ENCODE results near the gene ANKRD18A.

ANKRD18A gene

GRCh38 chr9:38620483-38621433, at the start of gene ANKRD18A:
Gene ANKRD18A, minus strand, starts transcription at chr9:38620596. Its CDS starts 311 bp downstream, at chr9:38620285.
- peak; percentile 74 for DNase-seq

GRCh38 chr9:38668791-38669466, 48.5 kb upstream of the ANKRD18A start:
- DNase-seq, result no peak

- DNase-seq, result no peak
These were observed 42.6 kb upstream of the ANKRD18A start for GRCh38 chr9:38662763-38663593.

GRCh38 chr9:38659538-38659937, 39.1 kb upstream of the ANKRD18A start:
- no peak for DNase-seq

GRCh38 chr9:38656896-38657295, 36.5 kb upstream of the ANKRD18A start:
- no peak for DNase-seq

GRCh38 chr9:38652486-38652885, 32.1 kb upstream of the ANKRD18A start:
- DNase-seq, result no peak

- DNase-seq, result no peak
These were observed 31.6 kb upstream of the ANKRD18A start for GRCh38 chr9:38652044-38652443.

GRCh38 chr9:38651400-38652042, 31.1 kb upstream of the ANKRD18A start:
- no peak for DNase-seq

GRCh38 chr9:38650564-38650963, 30.2 kb upstream of the ANKRD18A start:
- no peak for DNase-seq

- DNase-seq, result no peak
These were observed 29.5 kb upstream of the ANKRD18A start for GRCh38 chr9:38649731-38650363.

- DNase-seq, result no peak
These were observed 24.2 kb upstream of the ANKRD18A start for GRCh38 chr9:38644601-38645000.

- no peak for DNase-seq
These were observed 23.4 kb upstream of the ANKRD18A start for GRCh38 chr9:38643815-38644173.

- no peak for DNase-seq
These were observed 22.8 kb upstream of the ANKRD18A start for GRCh38 chr9:38642951-38643814.

GRCh38 chr9:38641985-38642864, 21.8 kb upstream of the ANKRD18A start:
- DNase-seq, result peak; percentile 35

- no peak for DNase-seq
These were observed 20.7 kb upstream of the ANKRD18A start for GRCh38 chr9:38641142-38641541.

GRCh38 chr9:38639577-38639940, 19.2 kb upstream of the ANKRD18A start:
- no peak for DNase-seq

GRCh38 chr9:38638881-38639576, 18.6 kb upstream of the ANKRD18A start:
- DNase-seq, result no peak

GRCh38 chr9:38634315-38634714, 13.9 kb upstream of the ANKRD18A start:
- no peak for DNase-seq

- DNase-seq, result no peak
These were observed 9.1 kb upstream of the ANKRD18A start for GRCh38 chr9:38629511-38629910.

- no peak for DNase-seq
These were observed 5.6 kb upstream of the ANKRD18A start for GRCh38 chr9:38626006-38626405.
